HEK293 (cell line): ENCODE measurements around the gene KLRC4.

Source experiments
- GLI2 ChIP-seq: fragments of 450-650 bp; formaldehyde crosslinking; IDR thresholded peaks from 2 replicates; pipeline ENCODE4; 2017; ENCODE audit warnings: missing biosample characterization, missing genetic modification characterization, low read depth, borderline replicate concordance
- HIC1 ChIP-seq: fragments of 450-650 bp; formaldehyde crosslinking; IDR thresholded peaks from 2 replicates; pipeline ENCODE4 v1.5.1; 2016; ENCODE audit warnings: missing biosample characterization, missing genetic modification characterization
- HOXC10 ChIP-seq: sonication (generic); formaldehyde crosslinking; IDR thresholded peaks from 2 replicates; pipeline ENCODE4 v1.8.1; 2023; ENCODE audit warnings: mild to moderate bottlenecking, missing genetic modification reagents
- IKZF3 ChIP-seq: fragments of 450-650 bp; IDR thresholded peaks from 2 replicates; pipeline ENCODE4 v1.5.0; 2018; ENCODE audit warnings: missing biosample characterization, mild to moderate bottlenecking, missing genetic modification characterization, moderate library complexity
- OSR2 ChIP-seq: fragments of 450-650 bp; formaldehyde crosslinking; IDR thresholded peaks from 2 replicates; pipeline ENCODE4 v1.5.1; 2016; ENCODE audit warnings: missing biosample characterization, missing genetic modification characterization
- PBX3 ChIP-seq: sonication (generic); formaldehyde crosslinking; IDR thresholded peaks from 2 replicates; pipeline ENCODE4 v1.8.1; 2022; ENCODE audit warnings: mild to moderate bottlenecking, moderate library complexity, missing genetic modification reagents
- PRDM1 ChIP-seq: fragments of 450-650 bp; formaldehyde crosslinking; IDR thresholded peaks from 2 replicates; pipeline ENCODE4; 2016; ENCODE audit warnings: missing biosample characterization, missing genetic modification characterization
- TRIM28 ChIP-seq: IDR thresholded peaks from 2 replicates; pipeline ENCODE4 v1.6.1; 2011; ENCODE audit warnings: low read length, control low read depth, borderline replicate concordance
- ZNF16 ChIP-seq: fragments of 450-650 bp; formaldehyde crosslinking; IDR thresholded peaks from 2 replicates; pipeline ENCODE4 v1.5.1; 2016; ENCODE audit warnings: low read depth, missing biosample characterization, missing genetic modification characterization
- ZNF214 ChIP-seq: fragments of 450-650 bp; formaldehyde crosslinking; IDR thresholded peaks from 2 replicates; pipeline ENCODE4 v1.5.1; 2017; ENCODE audit warnings: missing biosample characterization, mild to moderate bottlenecking, missing genetic modification characterization, borderline replicate concordance
- ZNF26 ChIP-seq: fragments of 450-650 bp; formaldehyde crosslinking; IDR thresholded peaks from 2 replicates; pipeline ENCODE4 v1.5.1; 2016; ENCODE audit warnings: missing biosample characterization, missing genetic modification characterization
- ZNF366 ChIP-seq: fragments of 450-650 bp; formaldehyde crosslinking; conservative IDR thresholded peaks from 2 replicates; pipeline ENCODE4 v1.5.1; 2016; ENCODE audit warnings: missing biosample characterization, missing genetic modification characterization
- ZNF404 ChIP-seq: fragments of 450-650 bp; formaldehyde crosslinking; IDR thresholded peaks from 2 replicates; pipeline ENCODE4 v1.5.1; 2017; ENCODE audit warnings: missing biosample characterization, missing genetic modification characterization
- ZNF513 ChIP-seq: fragments of 450-650 bp; IDR thresholded peaks from 2 replicates; pipeline ENCODE4 v1.5.1; 2018; ENCODE audit warnings: missing biosample characterization, missing genetic modification characterization
- ZNF521 ChIP-seq: fragments of 450-650 bp; formaldehyde crosslinking; IDR thresholded peaks from 2 replicates; pipeline ENCODE4 v1.5.1; 2017; ENCODE audit warnings: missing biosample characterization, mild to moderate bottlenecking, missing genetic modification characterization
- ZNF544 ChIP-seq: fragments of 450-650 bp; formaldehyde crosslinking; IDR thresholded peaks from 2 replicates; pipeline ENCODE4 v1.5.0; 2017; ENCODE audit warnings: missing biosample characterization, missing genetic modification characterization
- ZNF600 ChIP-seq: fragments of 450-650 bp; formaldehyde crosslinking; IDR thresholded peaks from 2 replicates; pipeline ENCODE4 v1.5.1; 2016; ENCODE audit warnings: missing biosample characterization, missing genetic modification characterization
- ZNF621 ChIP-seq: fragments of 450-650 bp; formaldehyde crosslinking; IDR thresholded peaks from 2 replicates; pipeline ENCODE4 v1.5.1; 2017; ENCODE audit warnings: missing biosample characterization, missing genetic modification characterization
- ZNF664 ChIP-seq: fragments of 450-650 bp; formaldehyde crosslinking; IDR thresholded peaks from 2 replicates; pipeline ENCODE4 v1.5.1; 2016; ENCODE audit warnings: missing biosample characterization, missing genetic modification characterization
- ZNF704 ChIP-seq: fragments of 450-650 bp; formaldehyde crosslinking; IDR thresholded peaks from 2 replicates; pipeline ENCODE4 v1.5.1; 2016; ENCODE audit warnings: missing biosample characterization, missing genetic modification characterization
- ZNF768 ChIP-seq: fragments of 450-650 bp; formaldehyde crosslinking; IDR thresholded peaks from 2 replicates; pipeline ENCODE4 v1.5.1; 2018; ENCODE audit warnings: missing biosample characterization, mild to moderate bottlenecking, missing genetic modification characterization
- ZNF776 ChIP-seq: fragments of 450-650 bp; formaldehyde crosslinking; IDR thresholded peaks from 2 replicates; pipeline ENCODE4 v1.5.0; 2017; ENCODE audit warnings: missing biosample characterization, missing genetic modification characterization, borderline replicate concordance
- ZNF837 ChIP-seq: fragments of 450-650 bp; formaldehyde crosslinking; IDR thresholded peaks from 2 replicates; pipeline ENCODE4 v1.5.1; 2016; ENCODE audit warnings: missing biosample characterization, missing genetic modification characterization
- ZXDB ChIP-seq: fragments of 450-650 bp; formaldehyde crosslinking; IDR thresholded peaks from 2 replicates; pipeline ENCODE4 v1.5.1; 2016; ENCODE audit warnings: missing biosample characterization, missing genetic modification characterization
- TF ChIP-seq, protein P1 (sequence below): fragments of 450-650 bp; formaldehyde crosslinking; IDR thresholded peaks from 2 replicates; pipeline ENCODE4 v1.5.0; 2017; ENCODE audit warnings: missing biosample characterization, missing genetic modification characterization, borderline replicate concordance
- TF ChIP-seq, protein P2 (sequence below): fragments of 450-650 bp; formaldehyde crosslinking; IDR thresholded peaks from 2 replicates; pipeline ENCODE4 v1.5.1; 2016; ENCODE audit warnings: missing biosample characterization, missing genetic modification characterization
- TF ChIP-seq, protein P3 (sequence below): fragments of 450-650 bp; formaldehyde crosslinking; IDR thresholded peaks from 2 replicates; pipeline ENCODE4 v1.5.1; 2017; ENCODE audit warnings: missing biosample characterization, missing genetic modification characterization

The KLRC4 gene

DNA sequence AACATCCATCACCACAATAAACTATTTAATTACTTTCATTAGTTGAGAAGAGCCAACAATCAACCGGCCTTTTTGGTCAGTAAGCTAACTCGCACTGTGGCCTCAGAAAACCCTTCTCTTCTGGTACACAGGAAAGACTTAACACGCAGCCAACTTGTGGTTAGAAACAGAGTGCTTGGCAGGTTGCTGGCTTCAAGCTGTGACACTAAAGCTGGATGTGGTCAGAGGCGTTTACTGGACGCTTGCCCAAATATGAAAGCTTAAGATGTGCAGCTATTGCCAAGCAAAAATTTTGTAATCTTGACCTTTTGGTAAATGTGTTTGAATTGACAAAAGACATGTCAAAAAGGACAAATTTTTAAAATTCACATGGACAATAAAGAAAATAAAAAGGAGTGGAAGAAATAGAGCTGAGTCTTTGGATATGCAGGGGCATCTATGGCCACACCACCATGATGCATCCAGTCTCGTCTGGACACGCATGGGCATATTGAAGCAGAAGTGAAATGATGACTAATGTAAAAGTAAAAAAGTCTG, 17.1 kb downstream of the KLRC4 start (continued):
- TF ChIP-seq PBX3 (CRISPR knock-in tag): no peak
- no peak for TF ChIP-seq ZNF544 (tag by site-specific recombination)
- TF ChIP-seq IKZF3 (tag by site-specific recombination): no peak
- TF ChIP-seq ZNF837 (tag by site-specific recombination): no peak
- TF ChIP-seq ZNF521 (tag by site-specific recombination): no peak
- no peak for TF ChIP-seq ZNF621 (tag by site-specific recombination)
- no peak for TF ChIP-seq HOXC10 (CRISPR knock-in tag)
- peak; percentile 79 for TF ChIP-seq ZNF664 (tag by site-specific recombination)
- TF ChIP-seq ZNF26: no peak
- TF ChIP-seq, protein P1, sequence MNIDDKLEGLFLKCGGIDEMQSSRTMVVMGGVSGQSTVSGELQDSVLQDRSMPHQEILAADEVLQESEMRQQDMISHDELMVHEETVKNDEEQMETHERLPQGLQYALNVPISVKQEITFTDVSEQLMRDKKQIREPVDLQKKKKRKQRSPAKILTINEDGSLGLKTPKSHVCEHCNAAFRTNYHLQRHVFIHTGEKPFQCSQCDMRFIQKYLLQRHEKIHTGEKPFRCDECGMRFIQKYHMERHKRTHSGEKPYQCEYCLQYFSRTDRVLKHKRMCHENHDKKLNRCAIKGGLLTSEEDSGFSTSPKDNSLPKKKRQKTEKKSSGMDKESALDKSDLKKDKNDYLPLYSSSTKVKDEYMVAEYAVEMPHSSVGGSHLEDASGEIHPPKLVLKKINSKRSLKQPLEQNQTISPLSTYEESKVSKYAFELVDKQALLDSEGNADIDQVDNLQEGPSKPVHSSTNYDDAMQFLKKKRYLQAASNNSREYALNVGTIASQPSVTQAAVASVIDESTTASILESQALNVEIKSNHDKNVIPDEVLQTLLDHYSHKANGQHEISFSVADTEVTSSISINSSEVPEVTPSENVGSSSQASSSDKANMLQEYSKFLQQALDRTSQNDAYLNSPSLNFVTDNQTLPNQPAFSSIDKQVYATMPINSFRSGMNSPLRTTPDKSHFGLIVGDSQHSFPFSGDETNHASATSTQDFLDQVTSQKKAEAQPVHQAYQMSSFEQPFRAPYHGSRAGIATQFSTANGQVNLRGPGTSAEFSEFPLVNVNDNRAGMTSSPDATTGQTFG (tag by site-specific recombination): no peak
- no peak for TF ChIP-seq ZNF513 (tag by site-specific recombination)
- TF ChIP-seq, protein P2, sequence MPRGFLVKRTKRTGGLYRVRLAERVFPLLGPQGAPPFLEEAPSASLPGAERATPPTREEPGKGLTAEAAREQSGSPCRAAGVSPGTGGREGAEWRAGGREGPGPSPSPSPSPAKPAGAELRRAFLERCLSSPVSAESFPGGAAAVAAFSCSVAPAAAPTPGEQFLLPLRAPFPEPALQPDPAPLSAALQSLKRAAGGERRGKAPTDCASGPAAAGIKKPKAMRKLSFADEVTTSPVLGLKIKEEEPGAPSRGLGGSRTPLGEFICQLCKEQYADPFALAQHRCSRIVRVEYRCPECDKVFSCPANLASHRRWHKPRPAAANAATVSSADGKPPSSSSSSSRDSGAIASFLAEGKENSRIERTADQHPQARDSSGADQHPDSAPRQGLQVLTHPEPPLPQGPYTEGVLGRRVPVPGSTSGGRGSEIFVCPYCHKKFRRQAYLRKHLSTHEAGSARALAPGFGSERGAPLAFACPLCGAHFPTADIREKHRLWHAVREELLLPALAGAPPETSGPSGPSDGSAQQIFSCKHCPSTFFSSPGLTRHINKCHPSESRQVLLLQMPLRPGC (tag by site-specific recombination): 0 out of 2 replicates have a peak, but pooled peaks have one; percentile 67
- TF ChIP-seq ZNF768 (tag by site-specific recombination): no peak
- TF ChIP-seq OSR2 (tag by site-specific recombination): peak; percentile 66; the same call in 1 of the 2 replicates
- TF ChIP-seq ZXDB (tag by site-specific recombination): peak; percentile 66
- no peak for TF ChIP-seq ZNF776 (tag by site-specific recombination)
- TF ChIP-seq PRDM1 (tag by site-specific recombination): 0 out of 2 replicates have a peak, but pooled peaks have one; percentile 3
- TF ChIP-seq TRIM28: peak; percentile 18; the same call in 1 of the 2 replicates
- TF ChIP-seq ZNF366 (tag by site-specific recombination): peak; percentile 64
- no peak for TF ChIP-seq ZNF16 (tag by site-specific recombination)
- no peak for TF ChIP-seq ZNF404
- TF ChIP-seq, protein P3, sequence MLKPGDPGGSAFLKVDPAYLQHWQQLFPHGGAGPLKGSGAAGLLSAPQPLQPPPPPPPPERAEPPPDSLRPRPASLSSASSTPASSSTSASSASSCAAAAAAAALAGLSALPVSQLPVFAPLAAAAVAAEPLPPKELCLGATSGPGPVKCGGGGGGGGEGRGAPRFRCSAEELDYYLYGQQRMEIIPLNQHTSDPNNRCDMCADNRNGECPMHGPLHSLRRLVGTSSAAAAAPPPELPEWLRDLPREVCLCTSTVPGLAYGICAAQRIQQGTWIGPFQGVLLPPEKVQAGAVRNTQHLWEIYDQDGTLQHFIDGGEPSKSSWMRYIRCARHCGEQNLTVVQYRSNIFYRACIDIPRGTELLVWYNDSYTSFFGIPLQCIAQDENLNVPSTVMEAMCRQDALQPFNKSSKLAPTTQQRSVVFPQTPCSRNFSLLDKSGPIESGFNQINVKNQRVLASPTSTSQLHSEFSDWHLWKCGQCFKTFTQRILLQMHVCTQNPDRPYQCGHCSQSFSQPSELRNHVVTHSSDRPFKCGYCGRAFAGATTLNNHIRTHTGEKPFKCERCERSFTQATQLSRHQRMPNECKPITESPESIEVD (tag by site-specific recombination): peak; percentile 78
- no peak for TF ChIP-seq ZNF704 (tag by site-specific recombination)
- no peak for TF ChIP-seq HIC1
- TF ChIP-seq ZNF214 (tag by site-specific recombination): no peak
- 0 out of 2 replicates have a peak, but pooled peaks have one; percentile 45 for TF ChIP-seq ZNF600
- no peak for TF ChIP-seq GLI2
